ENCODE data around the gene TMEM132D.

The TMEM132D gene

GRCh38 chr12:129665414-129665813, 238.4 kb downstream of the TMEM132D start:
- TF ChIP-seq GATA3 (IDR thresholded peaks at IDR 0.05; ENCODE audit: low read depth, low read length): no peak
- TF ChIP-seq GATA2 (IDR thresholded peaks at IDR 0.05; ENCODE audit: low read depth, low read length): no peak

GRCh38 chr12:129662234-129662633, 241.6 kb downstream of the TMEM132D start:
- no peak for TF ChIP-seq GATA3 (IDR thresholded peaks at IDR 0.05; ENCODE audit: low read depth, low read length)
- no peak for TF ChIP-seq GATA2 (IDR thresholded peaks at IDR 0.05; ENCODE audit: low read depth, low read length)

GRCh38 chr12:129660946-129661345, 242.9 kb downstream of the TMEM132D start:
- no peak for TF ChIP-seq GATA2 (IDR thresholded peaks at IDR 0.05; ENCODE audit: low read depth, low read length)

- TF ChIP-seq GATA3 (IDR thresholded peaks at IDR 0.05; ENCODE audit: low read depth, low read length) (no peak), GATA2 (IDR thresholded peaks at IDR 0.05; ENCODE audit: low read depth, low read length) (no peak)
Measured at GRCh38 chr12:129659961-129660622, 243.7 kb downstream of the TMEM132D start.

GRCh38 chr12:129657179-129657578, 246.6 kb downstream of the TMEM132D start:
- TF ChIP-seq GATA3 (IDR thresholded peaks at IDR 0.05; ENCODE audit: low read depth, low read length): no peak
- no peak for TF ChIP-seq GATA2 (IDR thresholded peaks at IDR 0.05; ENCODE audit: low read depth, low read length)

- TF ChIP-seq GATA2 (IDR thresholded peaks at IDR 0.05; ENCODE audit: low read depth, low read length) (no peak), GATA3 (IDR thresholded peaks at IDR 0.05; ENCODE audit: low read depth, low read length) (no peak)
Measured at GRCh38 chr12:129651951-129652350, 251.9 kb downstream of the TMEM132D start.

GRCh38 chr12:129641926-129642325, 261.9 kb downstream of the TMEM132D start:
- TF ChIP-seq GATA3 (IDR thresholded peaks at IDR 0.05; ENCODE audit: low read depth, low read length) (no peak), GATA2 (IDR thresholded peaks at IDR 0.05; ENCODE audit: low read depth, low read length) (no peak)

GRCh38 chr12:129635021-129635685, 268.7 kb downstream of the TMEM132D start:
- no peak for TF ChIP-seq GATA3 (IDR thresholded peaks at IDR 0.05; ENCODE audit: low read depth, low read length)
- TF ChIP-seq GATA2 (IDR thresholded peaks at IDR 0.05; ENCODE audit: low read depth, low read length): no peak

GRCh38 chr12:129631316-129631715, 272.5 kb downstream of the TMEM132D start:
- TF ChIP-seq GATA2 (IDR thresholded peaks at IDR 0.05; ENCODE audit: low read depth, low read length) (no peak), GATA3 (IDR thresholded peaks at IDR 0.05; ENCODE audit: low read depth, low read length) (no peak)

GRCh38 chr12:129629901-129630300, 273.9 kb downstream of the TMEM132D start:
- peak; percentile 29; the same call in 1 of the 2 replicates for TF ChIP-seq GATA2 (IDR thresholded peaks at IDR 0.05; ENCODE audit: low read depth, low read length)
- TF ChIP-seq GATA3 (IDR thresholded peaks at IDR 0.05; ENCODE audit: low read depth, low read length): 0 out of 2 replicates have a peak, but pooled peaks have one; percentile 26

- TF ChIP-seq GATA3 (IDR thresholded peaks at IDR 0.05; ENCODE audit: low read depth, low read length): no peak
- TF ChIP-seq GATA2 (IDR thresholded peaks at IDR 0.05; ENCODE audit: low read depth, low read length): no peak
Measured at GRCh38 chr12:129622566-129622965, 281.3 kb downstream of the TMEM132D start.

- TF ChIP-seq GATA2 (IDR thresholded peaks at IDR 0.05; ENCODE audit: low read depth, low read length) (no peak), GATA3 (IDR thresholded peaks at IDR 0.05; ENCODE audit: low read depth, low read length) (no peak)
Measured at GRCh38 chr12:129619271-129619670, 284.6 kb downstream of the TMEM132D start.

- TF ChIP-seq GATA3 (IDR thresholded peaks at IDR 0.05; ENCODE audit: low read depth, low read length) (no peak), GATA2 (IDR thresholded peaks at IDR 0.05; ENCODE audit: low read depth, low read length) (no peak)
Measured at GRCh38 chr12:129617849-129618248, 286.0 kb downstream of the TMEM132D start.

GRCh38 chr12:129615001-129615400, 288.8 kb downstream of the TMEM132D start:
- TF ChIP-seq GATA3 (IDR thresholded peaks at IDR 0.05; ENCODE audit: low read depth, low read length) (no peak), GATA2 (IDR thresholded peaks at IDR 0.05; ENCODE audit: low read depth, low read length) (no peak)

GRCh38 chr12:129614221-129614885, 289.5 kb downstream of the TMEM132D start:
- TF ChIP-seq GATA2 (IDR thresholded peaks at IDR 0.05; ENCODE audit: low read depth, low read length) (no peak), GATA3 (IDR thresholded peaks at IDR 0.05; ENCODE audit: low read depth, low read length) (no peak)
